Fibroblast of pulmonary artery (primary cell): ENCODE measurements around the gene MAFG.

ENCODE experiments used
- DNase-seq: peaks from one replicate; pipeline ENCODE4 v3.0.0-alpha.2; 2010; ENCODE audit warnings: low read depth
- H3K4me3 ChIP-seq: replicated peaks from 2 replicates; pipeline ENCODE4 v1.5.1; 2011; ENCODE audit warnings: low read depth, mild to moderate bottlenecking, control low read depth, low read length, moderate library complexity
- TF ChIP-seq, protein P1 (sequence below): IDR thresholded peaks from 2 replicates; pipeline ENCODE4 v1.5.1; 2011; ENCODE audit warnings: mild to moderate bottlenecking, control low read depth, low read length, inconsistent platforms; ENCODE audit errors: missing control alignments

The MAFG gene

DNA sequence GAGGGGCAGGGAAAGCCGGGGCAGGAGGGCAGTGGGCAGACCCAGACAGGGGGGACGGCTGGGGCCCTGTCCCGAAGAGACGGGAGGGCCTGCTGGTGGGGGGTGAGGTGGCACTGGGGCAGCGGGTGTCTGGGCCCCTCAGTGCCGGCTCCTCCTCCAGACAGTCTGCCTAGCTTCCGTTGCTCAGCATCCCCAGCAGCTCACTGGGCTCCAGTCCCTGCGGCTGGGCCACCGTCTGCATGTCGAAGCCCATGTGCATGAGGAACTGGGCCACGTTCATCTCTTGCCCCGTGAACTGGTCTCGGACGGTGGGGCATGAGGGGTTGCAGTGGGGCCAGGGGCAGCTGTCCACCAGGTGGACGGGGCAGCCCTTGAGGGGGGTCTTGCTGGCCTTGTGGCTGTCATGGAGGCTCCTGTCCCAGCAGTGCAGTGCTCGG is 25.3 kb upstream of the MAFG start:
- no peak for DNase-seq
- no peak overlapping the region for H3K4me3 ChIP-seq
- TF ChIP-seq, protein P1, sequence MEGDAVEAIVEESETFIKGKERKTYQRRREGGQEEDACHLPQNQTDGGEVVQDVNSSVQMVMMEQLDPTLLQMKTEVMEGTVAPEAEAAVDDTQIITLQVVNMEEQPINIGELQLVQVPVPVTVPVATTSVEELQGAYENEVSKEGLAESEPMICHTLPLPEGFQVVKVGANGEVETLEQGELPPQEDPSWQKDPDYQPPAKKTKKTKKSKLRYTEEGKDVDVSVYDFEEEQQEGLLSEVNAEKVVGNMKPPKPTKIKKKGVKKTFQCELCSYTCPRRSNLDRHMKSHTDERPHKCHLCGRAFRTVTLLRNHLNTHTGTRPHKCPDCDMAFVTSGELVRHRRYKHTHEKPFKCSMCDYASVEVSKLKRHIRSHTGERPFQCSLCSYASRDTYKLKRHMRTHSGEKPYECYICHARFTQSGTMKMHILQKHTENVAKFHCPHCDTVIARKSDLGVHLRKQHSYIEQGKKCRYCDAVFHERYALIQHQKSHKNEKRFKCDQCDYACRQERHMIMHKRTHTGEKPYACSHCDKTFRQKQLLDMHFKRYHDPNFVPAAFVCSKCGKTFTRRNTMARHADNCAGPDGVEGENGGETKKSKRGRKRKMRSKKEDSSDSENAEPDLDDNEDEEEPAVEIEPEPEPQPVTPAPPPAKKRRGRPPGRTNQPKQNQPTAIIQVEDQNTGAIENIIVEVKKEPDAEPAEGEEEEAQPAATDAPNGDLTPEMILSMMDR, result no peak

DNA sequence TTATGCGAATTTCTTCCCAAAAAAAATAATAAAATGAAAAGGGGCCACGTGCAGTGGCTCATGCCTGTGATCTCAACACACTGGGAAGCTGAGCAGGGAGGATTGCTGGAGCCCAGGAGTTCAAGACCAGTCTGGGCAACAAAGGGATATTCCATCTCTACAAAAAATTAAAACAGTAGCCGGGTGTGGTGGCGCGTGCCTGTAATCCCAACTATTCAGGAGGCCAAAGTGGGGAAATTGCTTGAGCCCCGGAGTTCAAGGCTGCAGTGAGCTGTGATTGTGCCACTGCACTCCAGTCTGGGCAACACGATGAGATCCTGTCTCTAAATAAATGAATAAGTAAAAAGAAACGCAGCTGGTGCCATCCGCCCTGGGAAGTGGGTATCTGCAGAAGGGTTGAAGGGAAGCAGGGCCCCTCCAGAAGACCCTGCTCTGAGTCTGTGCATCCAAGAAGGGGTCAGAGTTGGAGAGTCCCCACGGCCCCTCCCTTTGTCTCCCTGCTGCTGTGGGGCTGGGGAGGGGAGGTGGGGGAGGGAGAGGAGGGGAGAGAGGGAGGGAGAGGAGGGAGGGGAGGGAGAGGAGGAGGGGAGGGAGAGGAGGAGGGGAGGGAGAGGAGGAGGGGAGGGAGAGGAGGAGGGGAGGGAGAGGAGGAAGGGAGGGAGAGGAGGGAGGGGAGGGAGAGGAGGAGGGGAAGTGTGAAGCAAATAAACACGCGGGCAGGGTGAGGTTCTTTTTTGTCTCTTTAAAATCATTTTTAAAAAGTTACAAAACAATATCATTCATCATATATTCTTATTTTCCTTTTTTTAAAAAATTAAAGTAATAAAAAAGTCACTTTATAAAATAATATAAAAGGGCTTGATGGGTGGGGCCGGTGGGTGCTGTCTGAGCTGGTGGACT is 24.5 kb upstream of the MAFG start:
- no peak overlapping the region for H3K4me3 ChIP-seq
- TF ChIP-seq, protein P1, result no peak
- no peak for DNase-seq

DNA sequence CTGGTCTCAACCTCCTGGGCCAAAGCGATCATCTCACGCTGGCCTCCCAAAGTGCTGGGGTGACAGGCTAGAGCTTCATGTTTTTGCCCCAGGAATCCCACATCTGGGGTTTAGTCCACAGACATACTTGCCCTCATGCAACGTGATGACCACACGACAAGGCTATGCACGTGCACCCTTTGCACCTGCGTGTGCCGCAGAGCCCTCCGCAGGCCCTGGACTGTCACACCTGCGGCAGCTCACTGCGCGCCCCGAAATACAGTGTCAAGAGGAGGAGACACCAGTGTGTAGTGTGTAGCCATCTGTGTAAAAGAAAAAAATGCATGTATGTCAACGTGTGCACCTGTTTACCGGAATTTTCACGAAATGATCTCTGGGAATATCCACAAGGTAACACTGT is 23.0 kb upstream of the MAFG start:
- no peak overlapping the region for H3K4me3 ChIP-seq
- DNase-seq, result no peak
- TF ChIP-seq, protein P1, result no peak

- DNase-seq, result no peak
- TF ChIP-seq, protein P1, result no peak
- H3K4me3 ChIP-seq, result no peak overlapping the region
These were observed 21.3 kb upstream of the MAFG start for GRCh38 chr17:81948635-81949378.

- H3K4me3 ChIP-seq, result no peak within 1 kb of the TSS
- no peak for DNase-seq
- TF ChIP-seq, protein P1, result no peak
These were observed 19.7 kb upstream of the MAFG start, which contains the start of gene MYADML2 for GRCh38 chr17:81947189-81947588. Gene MYADML2 (minus strand): TSS chr17:81947233. CDS start chr17:81941741, 5,492 bp downstream.

- TF ChIP-seq, protein P1, result no peak
- no peak for DNase-seq
- H3K4me3 ChIP-seq, result no peak overlapping the region
These were observed 17.3 kb upstream of the MAFG start for GRCh38 chr17:81944858-81945257.
